H9 (cell line): ENCODE measurements around the gene IL5. TPM values are rescaled to one million over a fixed set of nuclear protein-coding genes. Genes with fewer than 3 reads are reported as not detected.

Source experiments
- DNase-seq: peaks from one replicate; pipeline ENCODE4 v3.0.0-alpha.2; 2017
- H2AFZ ChIP-seq: one replicate; pipeline ENCODE4 v1.6.1; 2013; ENCODE audit warnings: mild to moderate bottlenecking, low read length, control low read depth, moderate library complexity
- H2AK5ac ChIP-seq: 2 replicates; pipeline ENCODE4 v1.6.1; 2013; ENCODE audit warnings: low read length, control low read depth, mixed read lengths; ENCODE audit not compliant: insufficient read length
- H2BK120ac ChIP-seq: one replicate; pipeline ENCODE4 v1.6.1; 2013; ENCODE audit warnings: low read depth, mild to moderate bottlenecking, low read length, control low read depth, inconsistent platforms; ENCODE audit not compliant: poor library complexity, severe bottlenecking
- H2BK12ac ChIP-seq: 2 replicates; pipeline ENCODE4 v1.6.1; 2013; ENCODE audit warnings: low read length, control low read depth, mixed read lengths, low read depth; ENCODE audit not compliant: insufficient read length
- H2BK15ac ChIP-seq: 2 replicates; pipeline ENCODE4 v1.6.1; 2013; ENCODE audit warnings: low read depth, low read length, control low read depth
- H2BK20ac ChIP-seq: one replicate; pipeline ENCODE4 v1.6.1; 2013; ENCODE audit warnings: low read depth, mild to moderate bottlenecking, low read length, control low read depth, inconsistent platforms; ENCODE audit not compliant: poor library complexity, severe bottlenecking
- H2BK5ac ChIP-seq: 2 replicates; pipeline ENCODE4 v1.6.1; 2013; ENCODE audit warnings: low read length, control low read depth, mixed read lengths; ENCODE audit not compliant: insufficient read length
- H3K14ac ChIP-seq: 2 replicates; pipeline ENCODE4 v1.6.1; 2013; ENCODE audit warnings: low read length, control low read depth; ENCODE audit not compliant: insufficient read depth
- H3K18ac ChIP-seq: 2 replicates; pipeline ENCODE4 v1.6.1; 2013; ENCODE audit warnings: low read depth, mild to moderate bottlenecking, mixed read lengths, low read length, control low read depth; ENCODE audit not compliant: insufficient read length
- H3K23ac ChIP-seq: 2 replicates; pipeline ENCODE4 v1.6.1; 2013; ENCODE audit warnings: low read length, control low read depth, mixed read lengths, low read depth; ENCODE audit not compliant: insufficient read length
- H3K23me2 ChIP-seq: 2 replicates; pipeline ENCODE4 v1.6.1; 2013; ENCODE audit warnings: low read depth, mild to moderate bottlenecking, mixed read lengths, low read length, control low read depth; ENCODE audit not compliant: insufficient read length, poor library complexity, severe bottlenecking
- H3K27ac ChIP-seq: 2 replicates; pipeline ENCODE4 v1.5.1; 2013; ENCODE audit warnings: low read length, control low read depth, mixed read lengths, low read depth; ENCODE audit not compliant: insufficient read length
- H3K27me3 ChIP-seq: 2 replicates; pipeline ENCODE4 v1.6.1; 2013; ENCODE audit warnings: low read length, control low read depth, inconsistent platforms; ENCODE audit not compliant: insufficient read depth
- H3K4ac ChIP-seq: 2 replicates; pipeline ENCODE4 v1.6.1; 2013; ENCODE audit warnings: low read depth, mild to moderate bottlenecking, control low read depth, inconsistent platforms, low read length, moderate library complexity
- H3K4me1 ChIP-seq: 2 replicates; pipeline ENCODE4 v1.6.1; 2013; ENCODE audit warnings: low read length, control low read depth, inconsistent platforms; ENCODE audit not compliant: insufficient read depth
- H3K4me2 ChIP-seq: 2 replicates; pipeline ENCODE4 v1.6.1; 2013; ENCODE audit warnings: low read length, control low read depth, mixed read lengths; ENCODE audit not compliant: insufficient read length, insufficient read depth
- H3K56ac ChIP-seq: 2 replicates; pipeline ENCODE4 v1.6.1; 2013; ENCODE audit warnings: low read depth, mild to moderate bottlenecking, mixed read lengths, low read length, control low read depth; ENCODE audit not compliant: insufficient read length
- H3K79me1 ChIP-seq: 2 replicates; pipeline ENCODE4 v1.6.1; 2013; ENCODE audit warnings: low read depth, mild to moderate bottlenecking, moderate library complexity, low read length, control low read depth, inconsistent platforms; ENCODE audit not compliant: insufficient read depth, poor library complexity, severe bottlenecking
- H3K79me2 ChIP-seq: 2 replicates; pipeline ENCODE4 v1.6.1; 2013; ENCODE audit warnings: low read length, control low read depth, inconsistent platforms; ENCODE audit not compliant: insufficient read depth
- H3K9ac ChIP-seq: 2 replicates; pipeline ENCODE4 v1.6.1; 2013; ENCODE audit warnings: low read length, control low read depth, mixed read lengths; ENCODE audit not compliant: insufficient read length; ENCODE audit errors: extremely low read depth
- H3K9me3 ChIP-seq: one replicate; pipeline ENCODE4 v1.6.1; 2013; ENCODE audit warnings: low read depth, low read length, inconsistent platforms; ENCODE audit not compliant: control insufficient read depth
- H3T11ph ChIP-seq: one replicate; pipeline ENCODE4 v1.6.1; 2013; ENCODE audit warnings: mild to moderate bottlenecking, low read length, control low read depth, inconsistent platforms
- H4K20me1 ChIP-seq: one replicate; pipeline ENCODE4 v1.6.1; 2013; ENCODE audit not compliant: control insufficient read depth, insufficient read length, insufficient read depth
- H4K5ac ChIP-seq: 2 replicates; pipeline ENCODE4 v1.6.1; 2013; ENCODE audit warnings: low read depth, mild to moderate bottlenecking, mixed read lengths, low read length, control low read depth; ENCODE audit not compliant: insufficient read length
- H4K8ac ChIP-seq: replicated peaks from 2 replicates; pipeline ENCODE4 v1.6.1; 2013; ENCODE audit warnings: low read length, control low read depth, mixed read lengths, low read depth; ENCODE audit not compliant: insufficient read length
- H4K91ac ChIP-seq: 2 replicates; pipeline ENCODE4 v1.6.1; 2013; ENCODE audit warnings: low read depth, mild to moderate bottlenecking, moderate library complexity, mixed read lengths, low read length, control low read depth; ENCODE audit not compliant: insufficient read length
- H3K27ac Mint-ChIP-seq, 3 experiments: 2 replicates in 2 of 3; 3 replicates in 1 of 3; pipeline ENCODE4 v1.8.0; 2020 to 2021; ENCODE audit warnings: mixed read lengths in 3 of 3, mild to moderate bottlenecking in 1 of 3, moderate library complexity in 1 of 3
- H3K27me3 Mint-ChIP-seq: 2 replicates; pipeline ENCODE4 v1.8.0; 2021; ENCODE audit warnings: low read depth, mild to moderate bottlenecking, moderate library complexity, mixed read lengths
- H3K36me3 Mint-ChIP-seq, 3 experiments: 2 replicates in 2 of 3; 3 replicates in 1 of 3; pipeline ENCODE4 v1.8.0; 2020 to 2021; ENCODE audit warnings: low read depth in 3 of 3, mixed read lengths in 3 of 3; ENCODE audit not compliant: insufficient read depth in 1 of 3
- H3K4me1 Mint-ChIP-seq, 2 experiments: 2 replicates each; pipeline ENCODE4 v1.8.0; 2020; ENCODE audit warnings: mixed read lengths in 2 of 2
- H3K4me3 Mint-ChIP-seq, 2 experiments: 2 replicates in 1 of 2; 3 replicates in 1 of 2; pipeline ENCODE4 v1.8.0; 2020 to 2021; ENCODE audit warnings: mild to moderate bottlenecking in 2 of 2, mixed read lengths in 2 of 2, moderate library complexity in 1 of 2
- H3K9me3 Mint-ChIP-seq, 2 experiments: 2 replicates in 1 of 2; 3 replicates in 1 of 2; pipeline ENCODE4 v1.8.0; 2020; ENCODE audit warnings: mild to moderate bottlenecking in 2 of 2, mixed read lengths in 2 of 2, moderate library complexity in 1 of 2
- WGBS: extraction: QIAGEN DNeasy Blood & Tissue Kit; methylation state at CpG from one replicate; pipeline ENCODE4 v1.1.7; 2013; ENCODE audit warnings: missing lambda C conversion rate, low lambda C conversion rate, mixed read lengths; ENCODE audit not compliant: insufficient read length; ENCODE audit errors: extremely low coverage; 5-methylcytosine and 5-hydroxymethylcytosine counted together
- total RNA-seq: library from RNA; stranded (reverse); gene quantifications from 2 replicates; pipeline ENCODE4 v1.2.1, GENCODE V29; 2021
- TF ChIP-seq, protein P1 (sequence below): fragments of 200-600 bp; sonication (generic); conservative IDR thresholded peaks from 3 replicates; pipeline ENCODE4 v1.8.0; 2021; ENCODE audit warnings: antibody characterized with exemption, mild to moderate bottlenecking

The IL5 gene
- total RNA-seq, 1 experiment from 2014 or later = not detected

DNA sequence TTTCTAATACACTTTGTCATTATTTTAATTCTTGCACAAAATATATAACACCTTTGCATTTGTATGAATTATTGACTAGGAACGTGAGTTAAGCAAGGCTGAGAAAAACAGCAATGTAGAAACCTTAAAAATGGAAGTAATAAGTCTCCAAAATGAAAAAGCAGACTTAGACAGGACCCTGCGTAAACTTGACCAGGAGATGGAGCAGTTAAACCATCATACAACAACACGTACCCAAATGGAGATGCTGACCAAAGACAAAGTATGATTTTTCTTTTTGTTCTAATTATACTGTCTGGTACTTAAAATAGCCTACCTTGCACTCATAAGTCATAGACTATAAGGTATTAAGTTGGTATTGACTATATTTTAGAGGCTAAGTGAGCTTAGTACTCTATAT lies 47.8 kb upstream of the IL5 start:
- H3K23ac ChIP-seq = no peak overlapping the region
- H3K18ac ChIP-seq = no peak overlapping the region
- no peak overlapping the region for H2AFZ ChIP-seq
- Mint-ChIP-seq H3K27me3 (no peaks in the 10 kb centered on the region), H3K9me3 (no peaks in the 10 kb centered on the region), H3K36me3 (peaks cover 1 to 56% (median 46%) of the 10 kb centered on the region in 3 experiments; a peak in 5 of 7 replicates), H3K4me1 (no peaks in the 10 kb centered on the region), H3K27ac (no peak overlapping the region), H3K4me3 (no peak overlapping the region)
- H4K8ac ChIP-seq = no peak overlapping the region
- H2BK12ac ChIP-seq = no peak overlapping the region
- DNase-seq = no peak
- no CpG with 5 or more reads among the region's 3 CpGs for WGBS
- H2AK5ac ChIP-seq = no peak overlapping the region
- H3K27ac ChIP-seq = no peak overlapping the region
- no peak overlapping the region for H2BK120ac ChIP-seq
- H3K79me1 ChIP-seq = no peaks in the 10 kb centered on the region
- H3K9me3 ChIP-seq = no peaks in the 10 kb centered on the region
- no peak overlapping the region for H4K91ac ChIP-seq
- H3K9ac ChIP-seq = no peak overlapping the region
- no peaks in the 10 kb centered on the region for H4K20me1 ChIP-seq
- TF ChIP-seq, protein P1, sequence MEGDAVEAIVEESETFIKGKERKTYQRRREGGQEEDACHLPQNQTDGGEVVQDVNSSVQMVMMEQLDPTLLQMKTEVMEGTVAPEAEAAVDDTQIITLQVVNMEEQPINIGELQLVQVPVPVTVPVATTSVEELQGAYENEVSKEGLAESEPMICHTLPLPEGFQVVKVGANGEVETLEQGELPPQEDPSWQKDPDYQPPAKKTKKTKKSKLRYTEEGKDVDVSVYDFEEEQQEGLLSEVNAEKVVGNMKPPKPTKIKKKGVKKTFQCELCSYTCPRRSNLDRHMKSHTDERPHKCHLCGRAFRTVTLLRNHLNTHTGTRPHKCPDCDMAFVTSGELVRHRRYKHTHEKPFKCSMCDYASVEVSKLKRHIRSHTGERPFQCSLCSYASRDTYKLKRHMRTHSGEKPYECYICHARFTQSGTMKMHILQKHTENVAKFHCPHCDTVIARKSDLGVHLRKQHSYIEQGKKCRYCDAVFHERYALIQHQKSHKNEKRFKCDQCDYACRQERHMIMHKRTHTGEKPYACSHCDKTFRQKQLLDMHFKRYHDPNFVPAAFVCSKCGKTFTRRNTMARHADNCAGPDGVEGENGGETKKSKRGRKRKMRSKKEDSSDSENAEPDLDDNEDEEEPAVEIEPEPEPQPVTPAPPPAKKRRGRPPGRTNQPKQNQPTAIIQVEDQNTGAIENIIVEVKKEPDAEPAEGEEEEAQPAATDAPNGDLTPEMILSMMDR = peak; percentile 22; the same call in 1 of the 3 replicates
- H3T11ph ChIP-seq = no peak overlapping the region
- no peak overlapping the region for H3K14ac ChIP-seq
- H3K4me1 ChIP-seq = no peaks in the 10 kb centered on the region
- H2BK5ac ChIP-seq = no peak overlapping the region
- no peak overlapping the region for H3K4me2 ChIP-seq
- no peak overlapping the region for H3K56ac ChIP-seq
- H3K23me2 ChIP-seq = no peaks in the 10 kb centered on the region
- H2BK15ac ChIP-seq = no peak overlapping the region
- no peak overlapping the region for H2BK20ac ChIP-seq
- H4K5ac ChIP-seq = no peak overlapping the region
- H3K4ac ChIP-seq = no peak overlapping the region
- no peaks in the 10 kb centered on the region for H3K27me3 ChIP-seq
- no peaks in the 10 kb centered on the region for H3K79me2 ChIP-seq
